ENCODE data around the gene SIT1. TPM values are rescaled to one million over a fixed set of nuclear protein-coding genes. Genes with fewer than 3 reads are reported as not detected.

The SIT1 gene
- total RNA-seq, 6 experiments from 2014 or later, result 0.18 to 0.58 (median 0.37) TPM; not detected in 1

DNA sequence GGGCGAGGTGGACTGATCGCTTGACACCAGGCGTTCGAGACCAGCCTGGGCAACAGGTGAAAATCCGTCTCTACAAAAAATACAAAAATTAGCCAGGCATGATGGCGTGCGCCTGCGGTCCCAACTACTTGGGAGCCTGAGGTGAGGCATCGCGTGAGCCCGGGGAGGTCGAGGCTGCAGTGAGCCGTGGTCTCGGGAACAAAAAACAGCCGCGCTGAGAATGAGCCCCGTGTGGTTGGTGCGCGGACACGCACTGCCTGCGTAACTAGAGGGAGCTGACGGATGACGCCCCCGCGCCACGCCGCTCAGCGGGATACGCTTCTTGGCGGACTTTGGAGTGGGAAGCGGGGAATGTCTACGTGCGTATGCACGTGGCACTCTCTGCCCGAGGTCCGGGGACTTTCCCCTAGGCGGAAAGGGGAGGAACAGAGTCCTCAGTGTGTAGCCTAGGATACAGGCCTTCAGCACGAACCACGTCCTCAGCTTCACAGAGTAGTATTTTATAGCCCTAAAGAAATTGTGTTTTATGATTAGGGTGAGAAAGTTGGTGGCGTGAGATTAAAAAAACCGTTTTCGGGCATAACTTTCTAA is 6.9 kb upstream of the SIT1 start, which contains the start of gene RMRP:
Gene RMRP (minus strand): TSS at position 474 of the 591 bp plus-strand sequence.
- peak; percentile 89 to 96 (median 94) for ATAC-seq
- intact Hi-C loops (cut with DNase I), result no loop called here
- 0% methylated on average over 25 of the region's 42 CpGs for WGBS (ENCODE audit: insufficient coverage, low coverage, low lambda C conversion rate, missing lambda C conversion rate)
- Histone ChIP-seq H3K36me3 (no peaks in the 10 kb centered on the region), H3K4me1 (peaks cover 0 to 23% (median 3%) of the 10 kb centered on the region in 4 donors), H3K4me3 (peak within 1 kb of the TSS; percentile 85 to 90 (median 87)), H3K9me3 (no peaks in the 10 kb centered on the region), H3K27ac (peak within 1 kb of the TSS; percentile 92 to 96 (median 95)), H3K27me3 (no peaks in the 10 kb centered on the region)
- DNase-seq, result peak; percentile 98 to 99 (median 99)
- TF ChIP-seq, protein P1, sequence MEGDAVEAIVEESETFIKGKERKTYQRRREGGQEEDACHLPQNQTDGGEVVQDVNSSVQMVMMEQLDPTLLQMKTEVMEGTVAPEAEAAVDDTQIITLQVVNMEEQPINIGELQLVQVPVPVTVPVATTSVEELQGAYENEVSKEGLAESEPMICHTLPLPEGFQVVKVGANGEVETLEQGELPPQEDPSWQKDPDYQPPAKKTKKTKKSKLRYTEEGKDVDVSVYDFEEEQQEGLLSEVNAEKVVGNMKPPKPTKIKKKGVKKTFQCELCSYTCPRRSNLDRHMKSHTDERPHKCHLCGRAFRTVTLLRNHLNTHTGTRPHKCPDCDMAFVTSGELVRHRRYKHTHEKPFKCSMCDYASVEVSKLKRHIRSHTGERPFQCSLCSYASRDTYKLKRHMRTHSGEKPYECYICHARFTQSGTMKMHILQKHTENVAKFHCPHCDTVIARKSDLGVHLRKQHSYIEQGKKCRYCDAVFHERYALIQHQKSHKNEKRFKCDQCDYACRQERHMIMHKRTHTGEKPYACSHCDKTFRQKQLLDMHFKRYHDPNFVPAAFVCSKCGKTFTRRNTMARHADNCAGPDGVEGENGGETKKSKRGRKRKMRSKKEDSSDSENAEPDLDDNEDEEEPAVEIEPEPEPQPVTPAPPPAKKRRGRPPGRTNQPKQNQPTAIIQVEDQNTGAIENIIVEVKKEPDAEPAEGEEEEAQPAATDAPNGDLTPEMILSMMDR (IDR thresholded peaks at IDR 0.05), result peak; percentile 16 to 51 (median 34)
- peak; percentile 80 for TF ChIP-seq POLR2A (IDR thresholded peaks at IDR 0.05)

DNA sequence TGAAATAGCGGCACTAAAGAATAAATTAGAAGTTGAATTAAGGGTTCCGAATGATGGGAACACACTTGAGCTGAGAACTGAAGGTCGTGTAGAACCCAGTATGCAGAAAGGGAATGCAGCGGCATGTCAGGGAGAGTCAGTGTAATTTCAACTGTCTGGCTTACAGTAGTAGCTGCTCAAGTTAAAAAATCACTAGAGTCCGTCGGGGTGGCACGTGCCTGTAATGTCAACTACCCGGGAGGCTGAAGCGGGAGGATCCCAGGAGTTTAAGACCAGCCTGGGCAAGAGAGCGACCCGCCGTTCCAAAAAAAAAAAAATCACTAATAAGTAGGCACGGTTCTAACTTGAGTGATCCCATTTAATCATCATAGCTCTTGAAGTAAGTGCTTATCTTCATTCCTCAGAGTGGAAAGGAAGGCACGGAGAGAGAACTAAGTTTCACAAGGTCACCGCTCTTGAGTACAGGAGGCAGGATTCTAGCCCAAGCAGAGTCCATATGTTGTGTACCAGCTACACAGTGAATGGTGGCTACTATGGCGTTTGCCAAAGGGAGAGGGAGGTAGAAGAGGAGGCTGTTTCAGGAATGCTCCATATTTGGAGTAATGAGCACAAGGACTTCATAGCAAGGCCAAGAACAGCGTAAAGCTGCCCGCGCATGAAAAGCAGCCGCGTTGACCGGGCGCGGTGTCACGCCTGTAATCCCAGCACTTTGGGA is 6.3 kb upstream of the SIT1 start:
- no peaks in the 10 kb centered on the region for H3K27me3 ChIP-seq
- H3K9me3 ChIP-seq, result no peaks in the 10 kb centered on the region
- peaks cover 0 to 26% (median 3%) of the 10 kb centered on the region in 4 donors for H3K4me1 ChIP-seq
- no peak for TF ChIP-seq POLR2A (IDR thresholded peaks at IDR 0.05)
- TF ChIP-seq, protein P1 (IDR thresholded peaks at IDR 0.05), result no peak
- peak overlapping the region in 2 of 3 donors; percentile 37 to 85 for H3K4me3 ChIP-seq
- no peaks in the 10 kb centered on the region for H3K36me3 ChIP-seq
- DNase-seq, result no peak
- intact Hi-C loops (cut with DNase I), result no loop called here
- peak overlapping the region; percentile 92 to 96 (median 95) for H3K27ac ChIP-seq
- ATAC-seq, result peak in 3 of 4 donors; percentile 2 to 6 (median 4)
- WGBS (ENCODE audit: insufficient coverage, low coverage, low lambda C conversion rate, missing lambda C conversion rate), result 37% methylated on average over 10 of the region's 25 CpGs

DNA sequence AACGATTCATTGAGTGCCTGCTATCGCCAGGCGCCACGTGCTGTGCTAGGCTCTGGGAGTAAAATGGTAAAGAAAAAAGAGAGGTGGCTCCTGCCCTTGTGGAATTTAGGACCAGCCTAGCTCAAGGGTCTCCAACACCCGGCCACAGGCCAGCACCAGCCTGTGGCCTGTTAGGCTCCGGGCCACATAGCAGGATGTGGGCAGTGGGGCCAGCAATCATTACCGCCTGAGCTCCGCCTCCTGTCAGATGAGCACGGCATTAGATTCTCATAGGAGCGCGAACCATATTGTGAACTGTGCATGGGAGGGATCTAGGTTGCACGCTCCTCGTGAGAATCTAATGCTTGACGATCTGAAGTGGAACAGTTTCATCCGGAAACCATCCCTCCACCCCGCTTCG is 5.6 kb upstream of the SIT1 start:
- intact Hi-C loops (cut with DNase I), result no loop called here
- Histone ChIP-seq H3K4me3 (no peak overlapping the region), H3K4me1 (peaks cover 0 to 20% (median 3%) of the 10 kb centered on the region in 4 donors), H3K27me3 (no peaks in the 10 kb centered on the region), H3K27ac (peak overlapping the region in 1 of 3 donors; percentile 95), H3K9me3 (no peaks in the 10 kb centered on the region), H3K36me3 (no peaks in the 10 kb centered on the region)
- whole genome bisulfite sequencing (ENCODE audit: insufficient coverage, low coverage, low lambda C conversion rate, missing lambda C conversion rate), result 90% methylated on average over 10 of the region's 17 CpGs
- no peak for DNase-seq
- ATAC-seq, result no peak
- TF ChIP-seq, protein P1 (IDR thresholded peaks at IDR 0.05), result no peak
- no peak for TF ChIP-seq POLR2A (IDR thresholded peaks at IDR 0.05)

DNA sequence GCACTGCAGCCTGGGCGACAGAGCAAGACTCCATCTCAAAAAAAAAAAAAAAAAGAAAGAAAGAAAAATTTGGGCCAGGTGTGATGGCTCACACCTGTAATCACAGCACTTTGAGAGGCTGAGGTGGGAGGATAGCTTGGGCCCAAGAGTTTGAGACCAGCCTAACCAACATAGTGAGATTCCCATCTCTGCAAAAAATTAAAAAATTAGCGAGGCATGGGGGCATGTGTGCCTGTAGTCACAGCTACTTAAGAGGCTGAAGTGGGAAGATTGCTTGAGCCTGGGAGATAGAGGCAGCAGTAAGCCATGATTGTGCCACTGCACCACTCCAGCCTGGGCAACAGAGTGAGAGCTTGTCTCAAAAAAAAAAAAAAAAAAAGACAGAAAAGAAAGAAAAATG is 2.9 kb upstream of the SIT1 start:
- TF ChIP-seq POLR2A (IDR thresholded peaks at IDR 0.05), result no peak
- TF ChIP-seq, protein P1 (IDR thresholded peaks at IDR 0.05), result no peak
- WGBS (ENCODE audit: insufficient coverage, low coverage, low lambda C conversion rate, missing lambda C conversion rate), result 84% methylated on average over 2 of the region's 2 CpGs
- Histone ChIP-seq H3K4me1 (peaks cover 0 to 7% (median 0%) of the 10 kb centered on the region in 4 donors), H3K27ac (no peak overlapping the region), H3K9me3 (no peaks in the 10 kb centered on the region), H3K36me3 (no peaks in the 10 kb centered on the region), H3K27me3 (no peaks in the 10 kb centered on the region), H3K4me3 (no peak overlapping the region)
- intact Hi-C loops (cut with DNase I), result no loop called here
- ATAC-seq (no peak), DNase-seq (no peak)

Data from right lobe of liver (tissue), 6 donors.